ENCODE data around the gene VPS18. TPM values are rescaled to one million over a fixed set of nuclear protein-coding genes. Genes with fewer than 3 reads are reported as not detected.

Gene VPS18
- total and polyA plus RNA-seq, 2 experiments from 2014 or later, result 15.8 to 32.7 TPM

DNA sequence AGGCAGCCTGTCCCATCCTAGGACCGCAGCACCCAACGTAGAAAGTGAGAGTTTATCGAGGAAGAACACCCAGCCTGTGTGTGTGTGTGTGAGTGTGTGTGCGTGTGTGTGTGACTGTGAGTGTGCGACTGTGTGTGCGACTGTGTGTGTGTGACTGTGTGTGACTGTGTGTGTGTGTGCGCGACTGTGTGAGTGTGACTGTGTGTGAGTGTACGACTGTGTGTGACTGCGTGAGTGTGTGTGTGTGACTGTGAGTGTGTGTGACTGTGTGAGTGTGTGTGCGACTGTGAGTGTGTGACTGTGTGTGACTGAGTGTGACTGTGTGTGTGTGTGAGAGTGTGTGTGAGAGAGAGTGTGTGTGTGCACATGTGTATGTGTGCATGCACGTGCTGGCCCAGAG, 19.8 kb downstream of the VPS18 start:
- TF ChIP-seq EZH2phosphoT487 (IDR thresholded peaks at IDR 0.05; ENCODE audit: insufficient read depth, low read depth) (no peak), EZH2 (IDR thresholded peaks at IDR 0.05; ENCODE audit: insufficient read depth, poor library complexity, severe bottlenecking) (no peak)
- Histone ChIP-seq H3K9me2 (ENCODE audit: insufficient read depth) (no peaks in the 10 kb centered on the region), H3K9me3 (ENCODE audit: low read depth) (no peaks in the 10 kb centered on the region), H3K27ac (no peak overlapping the region), H3K9ac (no peak overlapping the region), H3K27me3 (replicated peaks; ENCODE audit: insufficient read depth) (no peaks in the 10 kb centered on the region), H3K4me1 (ENCODE audit: insufficient read depth) (peaks cover 11% of the 10 kb centered on the region), H2AFZ (no peak overlapping the region), H3K79me2 (ENCODE audit: insufficient read depth) (no peaks in the 10 kb centered on the region), H3K36me3 (ENCODE audit: low read depth) (no peaks in the 10 kb centered on the region), H3K4me2 (ENCODE audit: unreplicated experiment) (no peak overlapping the region), H4K20me1 (ENCODE audit: insufficient read depth) (no peaks in the 10 kb centered on the region), H3K4me3 (no peak overlapping the region), H3F3A (ENCODE audit: insufficient read depth) (0 out of 2 replicates have a peak, but pooled peaks cover 3% of the 10 kb centered on the region)
- 88 to 95% methylated on average over 12 of the region's 12 CpGs for WGBS, 2 experiments (ENCODE audit: low coverage in 1 of 2, low lambda C conversion rate in 2 of 2, missing lambda C conversion rate in 2 of 2)
- in situ Hi-C loops (cut with MboI), result loop anchor here (10.0 kb wide), 1 partner anchor 261 kb away; no protein-coding TSS in a partner anchor
- DNase-seq, result no peak

- Histone ChIP-seq H3K27me3 (replicated peaks; ENCODE audit: insufficient read depth) (no peaks in the 10 kb centered on the region), H4K20me1 (ENCODE audit: insufficient read depth) (no peaks in the 10 kb centered on the region), H3K36me3 (ENCODE audit: low read depth) (no peaks in the 10 kb centered on the region), H3K4me2 (ENCODE audit: unreplicated experiment) (no peak overlapping the region), H3F3A (ENCODE audit: insufficient read depth) (no peaks in the 10 kb centered on the region), H3K4me1 (ENCODE audit: insufficient read depth) (peaks cover 11% of the 10 kb centered on the region), H3K9me3 (ENCODE audit: low read depth) (no peaks in the 10 kb centered on the region), H3K79me2 (ENCODE audit: insufficient read depth) (no peaks in the 10 kb centered on the region), H2AFZ (no peak overlapping the region), H3K9me2 (ENCODE audit: insufficient read depth) (no peaks in the 10 kb centered on the region), H3K27ac (no peak overlapping the region), H3K9ac (no peak overlapping the region), H3K4me3 (no peak overlapping the region)
- 76 to 80% methylated on average over 8 of the region's 8 CpGs for WGBS, 2 experiments (ENCODE audit: low coverage in 1 of 2, low lambda C conversion rate in 2 of 2, missing lambda C conversion rate in 2 of 2)
- no peak for DNase-seq
- TF ChIP-seq EZH2 (IDR thresholded peaks at IDR 0.05; ENCODE audit: insufficient read depth, poor library complexity, severe bottlenecking), result no peak
- TF ChIP-seq EZH2phosphoT487 (IDR thresholded peaks at IDR 0.05; ENCODE audit: insufficient read depth, low read depth), result no peak
- in situ Hi-C loops (cut with MboI), result loop anchor here (10.0 kb wide), 1 partner anchor 260 kb away; no protein-coding TSS in a partner anchor
These were observed 20.2 kb downstream of the VPS18 start for GRCh38 chr15:40914486-40914885.

GRCh38 chr15:40915116-40915661, 20.9 kb downstream of the VPS18 start:
- Histone ChIP-seq H3K9ac (no peak overlapping the region), H3K27me3 (replicated peaks; ENCODE audit: insufficient read depth) (no peaks in the 10 kb centered on the region), H3F3A (ENCODE audit: insufficient read depth) (no peaks in the 10 kb centered on the region), H3K79me2 (ENCODE audit: insufficient read depth) (no peaks in the 10 kb centered on the region), H3K27ac (no peak overlapping the region), H3K4me1 (ENCODE audit: insufficient read depth) (0 out of 2 replicates have a peak, but pooled peaks cover 5% of the 10 kb centered on the region), H2AFZ (no peak overlapping the region), H3K4me2 (ENCODE audit: unreplicated experiment) (no peak overlapping the region), H3K9me3 (ENCODE audit: low read depth) (no peaks in the 10 kb centered on the region), H3K36me3 (ENCODE audit: low read depth) (no peaks in the 10 kb centered on the region), H4K20me1 (ENCODE audit: insufficient read depth) (no peaks in the 10 kb centered on the region), H3K9me2 (ENCODE audit: insufficient read depth) (no peaks in the 10 kb centered on the region), H3K4me3 (no peak overlapping the region)
- TF ChIP-seq EZH2 (IDR thresholded peaks at IDR 0.05; ENCODE audit: insufficient read depth, poor library complexity, severe bottlenecking) (no peak), EZH2phosphoT487 (IDR thresholded peaks at IDR 0.05; ENCODE audit: insufficient read depth, low read depth) (no peak)
- WGBS, 2 experiments (ENCODE audit: low coverage in 1 of 2, low lambda C conversion rate in 2 of 2, missing lambda C conversion rate in 2 of 2), result 80 to 82% methylated on average over 10 to 12 of the region's 12 CpGs
- DNase-seq, result no peak
- in situ Hi-C loops (cut with MboI), result loop anchor here (10.0 kb wide), 1 partner anchor 260 kb away; no protein-coding TSS in a partner anchor

DNA sequence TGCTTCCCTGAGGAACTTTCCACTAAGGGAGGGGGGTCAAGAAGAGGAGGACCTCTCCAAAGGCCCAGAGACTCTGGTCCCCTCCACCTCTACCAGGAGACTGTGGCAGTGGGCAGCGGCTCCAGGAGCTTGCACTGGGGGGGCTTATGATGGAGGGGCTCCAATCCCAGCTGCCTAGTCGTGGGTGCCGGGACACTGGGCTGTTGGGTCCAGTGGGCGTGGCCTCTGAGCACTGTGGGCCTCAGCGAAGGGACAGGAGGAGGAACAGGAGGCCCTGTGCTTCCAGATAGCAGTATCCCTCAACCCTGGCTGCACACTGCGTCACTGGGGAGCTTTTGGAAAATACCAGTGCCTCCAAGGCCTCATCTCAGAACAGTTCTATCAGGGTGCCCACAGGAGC, 21.4 kb downstream of the VPS18 start:
- no peaks in the 10 kb centered on the region for H3K79me2 ChIP-seq (ENCODE audit: insufficient read depth)
- no peaks in the 10 kb centered on the region for H3K9me3 ChIP-seq (ENCODE audit: low read depth)
- TF ChIP-seq EZH2 (IDR thresholded peaks at IDR 0.05; ENCODE audit: insufficient read depth, poor library complexity, severe bottlenecking), result no peak
- no peak for TF ChIP-seq EZH2phosphoT487 (IDR thresholded peaks at IDR 0.05; ENCODE audit: insufficient read depth, low read depth)
- no peaks in the 10 kb centered on the region for H3K36me3 ChIP-seq (ENCODE audit: low read depth)
- H3K4me3 ChIP-seq, result no peak overlapping the region
- no peak overlapping the region for H3K27ac ChIP-seq
- WGBS, 2 experiments (ENCODE audit: low coverage in 1 of 2, low lambda C conversion rate in 2 of 2, missing lambda C conversion rate in 2 of 2), result 63 to 72% methylated on average over 2 to 6 of the region's 6 CpGs
- H3K9me2 ChIP-seq (ENCODE audit: insufficient read depth), result no peaks in the 10 kb centered on the region
- no peak for DNase-seq
- no peak overlapping the region for H3K4me2 ChIP-seq (ENCODE audit: unreplicated experiment)
- H3K9ac ChIP-seq, result no peak overlapping the region
- H3K4me1 ChIP-seq (ENCODE audit: insufficient read depth), result 0 out of 2 replicates have a peak, but pooled peaks cover under 1% of the 10 kb centered on the region
- H4K20me1 ChIP-seq (ENCODE audit: insufficient read depth), result no peaks in the 10 kb centered on the region
- no peaks in the 10 kb centered on the region for H3F3A ChIP-seq (ENCODE audit: insufficient read depth)
- in situ Hi-C loops (cut with MboI), result loop anchor here (10.0 kb wide), 1 partner anchor 259 kb away; no protein-coding TSS in a partner anchor
- no peak overlapping the region for H2AFZ ChIP-seq
- no peaks in the 10 kb centered on the region for H3K27me3 ChIP-seq (replicated peaks; ENCODE audit: insufficient read depth)

Measured in GM23248 (cell line).